ENCODE results near the gene ZMYND8. TPM values are rescaled to one million over a fixed set of nuclear protein-coding genes. Genes with fewer than 3 reads are reported as not detected.

The ZMYND8 gene
- total RNA-seq, 1 donor from 2014 or later: 57.6 TPM

GRCh38 chr20:47174456-47175243 is 181.8 kb downstream of the ZMYND8 start:
- no peaks in the 10 kb centered on the region for H3K9me3 ChIP-seq
- ATAC-seq: peak; percentile 37 to 40
- peaks cover 9% of the 10 kb centered on the region for H3K27me3 ChIP-seq (ENCODE audit: low read depth)
- TF ChIP-seq, protein P1, sequence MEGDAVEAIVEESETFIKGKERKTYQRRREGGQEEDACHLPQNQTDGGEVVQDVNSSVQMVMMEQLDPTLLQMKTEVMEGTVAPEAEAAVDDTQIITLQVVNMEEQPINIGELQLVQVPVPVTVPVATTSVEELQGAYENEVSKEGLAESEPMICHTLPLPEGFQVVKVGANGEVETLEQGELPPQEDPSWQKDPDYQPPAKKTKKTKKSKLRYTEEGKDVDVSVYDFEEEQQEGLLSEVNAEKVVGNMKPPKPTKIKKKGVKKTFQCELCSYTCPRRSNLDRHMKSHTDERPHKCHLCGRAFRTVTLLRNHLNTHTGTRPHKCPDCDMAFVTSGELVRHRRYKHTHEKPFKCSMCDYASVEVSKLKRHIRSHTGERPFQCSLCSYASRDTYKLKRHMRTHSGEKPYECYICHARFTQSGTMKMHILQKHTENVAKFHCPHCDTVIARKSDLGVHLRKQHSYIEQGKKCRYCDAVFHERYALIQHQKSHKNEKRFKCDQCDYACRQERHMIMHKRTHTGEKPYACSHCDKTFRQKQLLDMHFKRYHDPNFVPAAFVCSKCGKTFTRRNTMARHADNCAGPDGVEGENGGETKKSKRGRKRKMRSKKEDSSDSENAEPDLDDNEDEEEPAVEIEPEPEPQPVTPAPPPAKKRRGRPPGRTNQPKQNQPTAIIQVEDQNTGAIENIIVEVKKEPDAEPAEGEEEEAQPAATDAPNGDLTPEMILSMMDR (IDR thresholded peaks at IDR 0.05): no peak
- H3K36me3 ChIP-seq: no peaks in the 10 kb centered on the region
- no peak for DNase-seq
- H3K4me3 ChIP-seq: no peak overlapping the region
- no peaks in the 10 kb centered on the region for H3K4me1 ChIP-seq
- intact Hi-C loops (cut with DNase I): no loop called here
- H3K27ac ChIP-seq: no peak overlapping the region

GRCh38 chr20:47173596-47174216 is 182.8 kb downstream of the ZMYND8 start:
- intact Hi-C loops (cut with DNase I): no loop called here
- Histone ChIP-seq H3K4me3 (no peak overlapping the region), H3K27me3 (ENCODE audit: low read depth) (peaks cover 14% of the 10 kb centered on the region), H3K27ac (no peak overlapping the region), H3K9me3 (no peaks in the 10 kb centered on the region), H3K4me1 (no peaks in the 10 kb centered on the region), H3K36me3 (no peaks in the 10 kb centered on the region)
- ATAC-seq: no peak
- TF ChIP-seq, protein P1 (IDR thresholded peaks at IDR 0.05): no peak
- no peak for DNase-seq

DNA sequence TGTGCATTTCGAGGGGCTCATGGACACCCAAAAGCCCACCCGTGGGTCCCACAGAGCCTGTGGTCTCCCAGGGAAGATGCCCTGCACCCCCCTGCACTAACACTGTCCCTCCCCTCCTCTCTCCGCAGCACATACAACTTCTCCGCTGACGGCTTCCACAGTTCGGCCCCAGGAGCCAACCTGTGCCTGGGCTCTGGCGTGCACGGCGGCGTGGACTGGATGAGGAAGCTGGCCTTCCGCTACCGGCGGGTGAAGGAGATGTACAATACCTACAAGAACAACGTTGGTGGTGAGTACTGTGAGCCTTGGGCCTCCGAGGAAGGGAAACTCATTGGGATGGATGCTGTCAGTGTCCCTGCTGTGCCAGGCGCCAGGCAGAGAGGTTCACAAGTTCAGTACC is 183.9 kb downstream of the ZMYND8 start:
- Histone ChIP-seq H3K27ac (no peak overlapping the region), H3K27me3 (ENCODE audit: low read depth) (peaks cover 17% of the 10 kb centered on the region), H3K9me3 (no peaks in the 10 kb centered on the region), H3K36me3 (no peaks in the 10 kb centered on the region), H3K4me3 (no peak overlapping the region), H3K4me1 (no peaks in the 10 kb centered on the region)
- DNase-seq (no peak), ATAC-seq (no peak)
- TF ChIP-seq, protein P1 (IDR thresholded peaks at IDR 0.05): no peak
- intact Hi-C loops (cut with DNase I): no loop called here

DNA sequence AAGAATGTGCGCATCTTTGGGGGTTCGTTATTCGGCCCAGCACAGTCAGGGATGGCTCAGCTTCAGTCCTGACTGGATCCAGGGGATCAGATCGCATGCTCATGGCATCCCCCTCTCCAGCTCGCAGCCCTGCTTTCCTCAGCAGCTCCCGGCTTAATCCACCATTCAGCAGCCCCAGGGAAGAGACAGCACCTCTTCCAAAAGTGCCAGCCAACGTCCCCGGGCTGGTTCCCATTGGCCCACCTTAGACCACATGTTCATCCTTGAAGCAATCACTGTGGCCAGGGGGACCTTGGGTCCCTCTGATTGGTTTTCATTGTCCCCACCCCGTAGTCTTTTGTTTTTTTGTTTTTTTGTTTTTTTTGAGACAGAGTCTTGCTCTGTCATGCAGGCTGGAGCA is 188.7 kb downstream of the ZMYND8 start:
- TF ChIP-seq, protein P1 (IDR thresholded peaks at IDR 0.05): no peak
- intact Hi-C loops (cut with DNase I): no loop called here

GRCh38 chr20:47165376-47165865 is 191.1 kb downstream of the ZMYND8 start:
- no peak for ATAC-seq
- TF ChIP-seq, protein P1 (IDR thresholded peaks at IDR 0.05): no peak
- no peak for DNase-seq

More for the DNA sequence above, 188.7 kb downstream of the ZMYND8 start:
- no peak overlapping the region for H3K27ac ChIP-seq
- DNase-seq (no peak), ATAC-seq (no peak)
- peaks cover 14% of the 10 kb centered on the region for H3K27me3 ChIP-seq (ENCODE audit: low read depth)
- no peaks in the 10 kb centered on the region for H3K4me1 ChIP-seq
- H3K4me3 ChIP-seq: no peak overlapping the region
- H3K36me3 ChIP-seq: no peaks in the 10 kb centered on the region
- H3K9me3 ChIP-seq: no peaks in the 10 kb centered on the region

More at GRCh38 chr20:47165376-47165865, 191.1 kb downstream of the ZMYND8 start:
- Histone ChIP-seq H3K4me3 (no peak overlapping the region), H3K9me3 (no peaks in the 10 kb centered on the region), H3K36me3 (no peaks in the 10 kb centered on the region), H3K27ac (no peak overlapping the region), H3K4me1 (no peaks in the 10 kb centered on the region), H3K27me3 (ENCODE audit: low read depth) (peaks cover 8% of the 10 kb centered on the region)
- intact Hi-C loops (cut with DNase I): no loop called here
